Mesenchymal stem cell (in vitro differentiated cells and primary cell): ENCODE measurements around the gene PADI6.

ENCODE experiments used
- DNase-seq: peaks from one replicate; pipeline ENCODE4 v3.0.0-alpha.2; 2013
- H2AFZ ChIP-seq: one replicate; pipeline ENCODE4 v1.6.1; 2013; ENCODE audit warnings: low read depth, mild to moderate bottlenecking, control low read depth, inconsistent platforms, low read length, moderate library complexity
- H2AK5ac ChIP-seq: 2 replicates; pipeline ENCODE4 v1.6.1; 2013; ENCODE audit warnings: low read length, moderate library complexity, mild to moderate bottlenecking, inconsistent platforms; ENCODE audit not compliant: severe bottlenecking
- H2BK120ac ChIP-seq: one replicate; pipeline ENCODE4 v1.6.1; 2013; ENCODE audit warnings: low read depth, mild to moderate bottlenecking, inconsistent platforms, low read length, moderate library complexity
- H2BK12ac ChIP-seq, 2 experiments: one replicate each; pipeline ENCODE4 v1.6.1; 2013; ENCODE audit warnings: inconsistent platforms in 2 of 2, low read length in 2 of 2, mild to moderate bottlenecking in 2 of 2, moderate library complexity in 2 of 2, control low read depth in 1 of 2
- H2BK15ac ChIP-seq: one replicate; pipeline ENCODE4 v1.6.1; 2013; ENCODE audit warnings: mild to moderate bottlenecking, low read depth, inconsistent platforms; ENCODE audit not compliant: poor library complexity, severe bottlenecking
- H2BK5ac ChIP-seq: 2 replicates; pipeline ENCODE4 v1.6.1; 2013; ENCODE audit warnings: low read depth, mild to moderate bottlenecking, low read length, control low read depth, inconsistent platforms; ENCODE audit not compliant: poor library complexity, severe bottlenecking
- H3K14ac ChIP-seq, 2 experiments: one replicate each; pipeline ENCODE4 v1.6.1; 2013; ENCODE audit warnings: inconsistent platforms in 2 of 2, low read length in 2 of 2, control low read depth in 1 of 2, mild to moderate bottlenecking in 1 of 2, moderate library complexity in 1 of 2
- H3K18ac ChIP-seq, 2 experiments: one replicate each; pipeline ENCODE4 v1.6.1; 2013; ENCODE audit warnings: inconsistent platforms in 2 of 2, low read length in 2 of 2, control low read depth in 1 of 2, low read depth in 1 of 2, mild to moderate bottlenecking in 1 of 2
- H3K23ac ChIP-seq, 2 experiments: one replicate each; pipeline ENCODE4 v1.6.1; 2013; ENCODE audit warnings: inconsistent platforms in 2 of 2, low read length in 2 of 2, mild to moderate bottlenecking in 2 of 2, moderate library complexity in 2 of 2, control low read depth in 1 of 2
- H3K27ac ChIP-seq: 2 replicates; pipeline ENCODE4 v1.5.1; 2013; ENCODE audit warnings: mild to moderate bottlenecking, moderate library complexity, low read length, control low read depth, inconsistent platforms; ENCODE audit not compliant: poor library complexity, severe bottlenecking
- H3K27me3 ChIP-seq, 2 experiments: 2 replicates each; pipeline versions ENCODE4 v1.6.1 to v1.7.0; 2013; ENCODE audit warnings: low read length in 2 of 2, mild to moderate bottlenecking in 2 of 2, moderate library complexity in 2 of 2, control low read depth in 1 of 2, inconsistent platforms in 1 of 2; ENCODE audit not compliant: control insufficient read depth in 1 of 2, insufficient read depth in 1 of 2
- H3K36me3 ChIP-seq, 2 experiments: 2 replicates each; pipeline versions ENCODE4 v1.6.1 to v1.7.0; 2013; ENCODE audit warnings: low read length in 2 of 2, control low read depth in 1 of 2, inconsistent platforms in 1 of 2, low read depth in 1 of 2, mild to moderate bottlenecking in 1 of 2; ENCODE audit not compliant: insufficient read depth in 2 of 2, control insufficient read depth in 1 of 2
- H3K4ac ChIP-seq, 2 experiments: one replicate each; pipeline ENCODE4 v1.6.1; 2013; ENCODE audit warnings: inconsistent platforms in 2 of 2, low read length in 2 of 2, mild to moderate bottlenecking in 2 of 2, moderate library complexity in 2 of 2, control low read depth in 1 of 2, low read depth in 1 of 2
- H3K4me1 ChIP-seq: 2 replicates; pipeline ENCODE4 v1.6.1; 2013; ENCODE audit warnings: low read depth, low read length, control low read depth; ENCODE audit not compliant: control insufficient read depth, insufficient read depth
- H3K4me2 ChIP-seq: 2 replicates; pipeline ENCODE4 v1.6.1; 2013; ENCODE audit warnings: low read length, mild to moderate bottlenecking, inconsistent platforms; ENCODE audit not compliant: poor library complexity, severe bottlenecking
- H3K4me3 ChIP-seq, 2 experiments: 2 replicates each; pipeline versions ENCODE4 v1.5.1 to v1.7.0; 2013; ENCODE audit warnings: low read length in 2 of 2, mild to moderate bottlenecking in 2 of 2, control low read depth in 1 of 2, low read depth in 1 of 2; ENCODE audit not compliant: insufficient read depth in 1 of 2
- H3K79me1 ChIP-seq: replicated peaks from 2 replicates; pipeline ENCODE4 v1.6.1; 2013; ENCODE audit warnings: mild to moderate bottlenecking, control low read depth, low read length, inconsistent platforms; ENCODE audit not compliant: poor library complexity, severe bottlenecking
- H3K9ac ChIP-seq: 2 replicates; pipeline ENCODE4 v1.7.0; 2013; ENCODE audit warnings: mild to moderate bottlenecking, low read length, moderate library complexity
- H3K9me3 ChIP-seq: 2 replicates; pipeline ENCODE4 v1.7.0; 2013; ENCODE audit warnings: mild to moderate bottlenecking, low read length; ENCODE audit not compliant: control insufficient read depth
- H4K8ac ChIP-seq: one replicate; pipeline ENCODE4 v1.6.1; 2013; ENCODE audit warnings: inconsistent platforms, mild to moderate bottlenecking, low read length, moderate library complexity
- H4K91ac ChIP-seq: one replicate; pipeline ENCODE4 v1.6.1; 2013; ENCODE audit warnings: mild to moderate bottlenecking, low read length, inconsistent platforms
- WGBS: methylation state at CpG from one replicate; pipeline ENCODE4 v1.1.7; 2013; ENCODE audit warnings: mixed read lengths; 5-methylcytosine and 5-hydroxymethylcytosine counted together

The PADI6 gene

GRCh38 chr1:17416389-17416788 is 44.4 kb downstream of the PADI6 start:
- H3K4me2 ChIP-seq: no peak overlapping the region
- no peak overlapping the region for H3K23ac ChIP-seq
- H3K4me1 ChIP-seq: peaks cover 4% of the 10 kb centered on the region
- H2BK12ac ChIP-seq: no peak overlapping the region
- no peak overlapping the region for H3K9ac ChIP-seq
- no peak overlapping the region for H3K4ac ChIP-seq
- no peak overlapping the region for H3K14ac ChIP-seq
- no peak for DNase-seq
- no peak overlapping the region for H3K27ac ChIP-seq
- WGBS: 98% methylated on average over 20 of the region's 20 CpGs
- H4K8ac ChIP-seq: no peak overlapping the region
- no peak overlapping the region for H2BK120ac ChIP-seq
- H3K27me3 ChIP-seq: no peaks in the 10 kb centered on the region
- H2AK5ac ChIP-seq: no peak overlapping the region
- peaks cover 73 to 94% of the 10 kb centered on the region in 2 experiments for H3K36me3 ChIP-seq
- H4K91ac ChIP-seq: no peak overlapping the region
- H3K79me1 ChIP-seq: peaks cover 52% of the 10 kb centered on the region
- H2BK5ac ChIP-seq: no peak overlapping the region
- H2BK15ac ChIP-seq: no peak overlapping the region
- H3K9me3 ChIP-seq: no peaks in the 10 kb centered on the region
- no peak overlapping the region for H3K18ac ChIP-seq
- H2AFZ ChIP-seq: no peak overlapping the region
- no peak overlapping the region for H3K4me3 ChIP-seq

DNA sequence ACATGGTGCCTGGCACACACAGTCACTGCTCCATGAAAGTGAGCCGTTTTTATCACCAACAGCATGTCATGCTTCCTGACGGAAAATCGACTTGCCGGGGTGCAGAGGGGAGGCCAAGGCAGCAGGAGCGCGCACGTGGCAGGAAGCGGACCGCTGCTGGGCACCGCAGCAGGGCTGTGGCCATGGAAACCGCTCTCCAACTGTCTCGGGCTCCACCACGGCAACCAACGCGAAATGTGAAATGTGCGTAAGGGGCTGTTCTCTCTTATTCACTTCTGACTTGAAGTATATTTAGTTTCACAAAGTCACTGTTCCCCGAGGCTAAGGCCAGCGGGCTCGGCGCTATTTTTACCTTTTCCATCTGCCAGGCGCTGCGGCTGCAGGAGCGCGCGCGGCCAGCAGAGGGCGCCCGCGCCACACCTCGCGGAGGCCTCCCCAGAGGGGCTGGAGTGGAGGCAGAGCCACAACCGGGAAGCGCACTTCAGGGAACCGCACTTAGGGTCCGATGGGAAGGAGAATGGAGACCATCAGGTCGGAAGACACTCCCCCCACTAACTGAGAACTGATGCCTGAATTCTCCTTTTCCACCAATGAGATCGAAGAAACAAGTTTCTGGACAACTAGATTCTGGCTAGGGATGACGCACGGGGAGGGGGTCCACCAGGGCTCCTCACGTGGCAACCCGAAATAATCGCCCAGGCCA is 47.8 kb downstream of the PADI6 start:
- no peak overlapping the region for H2AFZ ChIP-seq
- no peaks in the 10 kb centered on the region for H3K9me3 ChIP-seq
- no peak overlapping the region for H3K14ac ChIP-seq
- H3K4me2 ChIP-seq: no peak overlapping the region
- no peak overlapping the region for H2BK5ac ChIP-seq
- no peaks in the 10 kb centered on the region for H3K27me3 ChIP-seq
- H3K27ac ChIP-seq: no peak overlapping the region
- H2AK5ac ChIP-seq: no peak overlapping the region
- peak; percentile 56 for DNase-seq
- H4K91ac ChIP-seq: no peak overlapping the region
- peaks cover 50% of the 10 kb centered on the region for H3K79me1 ChIP-seq
- no peak overlapping the region for H3K4me3 ChIP-seq
- H2BK120ac ChIP-seq: no peak overlapping the region
- H3K23ac ChIP-seq: no peak overlapping the region
- 47% methylated on average over 35 of the region's 42 CpGs for WGBS
- H3K4me1 ChIP-seq: peaks cover 2% of the 10 kb centered on the region
- peak overlapping the region; percentile 45 for H4K8ac ChIP-seq
- no peak overlapping the region for H2BK12ac ChIP-seq
- no peak overlapping the region for H3K4ac ChIP-seq
- no peak overlapping the region for H3K18ac ChIP-seq
- no peak overlapping the region for H2BK15ac ChIP-seq
- peaks cover 72 to 94% of the 10 kb centered on the region in 2 experiments for H3K36me3 ChIP-seq
- no peak overlapping the region for H3K9ac ChIP-seq

GRCh38 chr1:17420391-17420918 is 48.5 kb downstream of the PADI6 start:
- Histone ChIP-seq H3K27ac (no peak overlapping the region), H4K91ac (no peak overlapping the region), H3K23ac (no peak overlapping the region), H3K4me1 (peaks cover 2% of the 10 kb centered on the region), H3K4ac (no peak overlapping the region), H3K4me2 (no peak overlapping the region), H4K8ac (no peak overlapping the region), H2BK5ac (no peak overlapping the region), H2AFZ (no peak overlapping the region), H3K36me3 (peaks cover 74 to 94% of the 10 kb centered on the region in 2 experiments), H2AK5ac (no peak overlapping the region), H3K9ac (no peak overlapping the region), H3K9me3 (no peaks in the 10 kb centered on the region), H3K79me1 (peaks cover 50% of the 10 kb centered on the region), H2BK15ac (no peak overlapping the region), H3K18ac (no peak overlapping the region), H3K14ac (no peak overlapping the region), H3K4me3 (no peak overlapping the region), H2BK12ac (no peak overlapping the region), H3K27me3 (no peaks in the 10 kb centered on the region), H2BK120ac (no peak overlapping the region)
- DNase-seq: no peak
- WGBS: 98% methylated on average over 5 of the region's 6 CpGs

DNA sequence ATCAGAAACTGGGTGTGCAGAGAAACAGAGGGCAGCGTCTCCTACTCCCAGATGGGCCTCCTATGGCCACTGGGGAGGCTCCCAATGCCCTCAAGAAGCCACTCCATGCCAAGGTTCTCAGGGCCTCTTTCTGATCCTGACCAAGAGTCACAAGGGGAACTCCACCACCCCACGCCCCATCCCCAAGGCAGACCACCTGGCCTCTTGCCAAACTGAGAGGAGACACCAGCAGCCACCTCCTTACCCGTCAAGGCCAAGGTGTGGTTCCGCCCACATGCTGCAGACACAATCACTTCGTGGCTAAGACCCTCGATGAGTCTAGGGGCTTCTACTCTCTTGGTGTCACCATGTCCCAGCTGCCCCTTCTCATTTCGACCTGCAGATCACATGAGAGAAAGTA is 50.5 kb downstream of the PADI6 start:
- Histone ChIP-seq H3K27ac (no peak overlapping the region), H3K14ac (no peak overlapping the region), H2AK5ac (no peak overlapping the region), H3K9ac (no peak overlapping the region), H3K23ac (no peak overlapping the region), H4K8ac (no peak overlapping the region), H2BK5ac (no peak overlapping the region), H3K4me2 (no peak overlapping the region), H2BK120ac (no peak overlapping the region), H4K91ac (no peak overlapping the region), H2BK15ac (no peak overlapping the region), H3K4ac (no peak overlapping the region), H3K27me3 (no peaks in the 10 kb centered on the region), H3K36me3 (peaks cover 77 to 94% of the 10 kb centered on the region in 2 experiments), H3K79me1 (peaks cover 45% of the 10 kb centered on the region), H3K4me3 (no peak overlapping the region), H3K9me3 (no peaks in the 10 kb centered on the region), H2AFZ (no peak overlapping the region), H3K4me1 (peaks cover 2% of the 10 kb centered on the region), H3K18ac (no peak overlapping the region), H2BK12ac (no peak overlapping the region)
- no peak for DNase-seq
- WGBS: 94% methylated on average over 7 of the region's 7 CpGs
